GM13977 (cell line): ENCODE results near the gene ERMP1.

ENCODE experiments used
- DNase-seq: peaks from one replicate; pipeline ENCODE4 v3.0.0; 2012; ENCODE audit warnings: low spot score
- CTCF ChIP-seq: IDR thresholded peaks from 2 replicates; pipeline ENCODE4 v1.5.1; 2012; ENCODE audit warnings: mild to moderate bottlenecking, control low read depth; ENCODE audit not compliant: insufficient read depth; ENCODE audit errors: extremely low read depth, missing control alignments
- in situ Hi-C: fragments of 300-500 bp; cut with MboI; formaldehyde crosslinking; loops from one replicate; pipeline ENCODE4 v1.12.0; 2022; ENCODE audit warnings: low sequenced_read_pairs, low pct_unique_long_range_greater_than_20kb, mixed read lengths, inconsistent platforms; ENCODE audit not compliant: unreplicated experiment

Gene ERMP1

DNA sequence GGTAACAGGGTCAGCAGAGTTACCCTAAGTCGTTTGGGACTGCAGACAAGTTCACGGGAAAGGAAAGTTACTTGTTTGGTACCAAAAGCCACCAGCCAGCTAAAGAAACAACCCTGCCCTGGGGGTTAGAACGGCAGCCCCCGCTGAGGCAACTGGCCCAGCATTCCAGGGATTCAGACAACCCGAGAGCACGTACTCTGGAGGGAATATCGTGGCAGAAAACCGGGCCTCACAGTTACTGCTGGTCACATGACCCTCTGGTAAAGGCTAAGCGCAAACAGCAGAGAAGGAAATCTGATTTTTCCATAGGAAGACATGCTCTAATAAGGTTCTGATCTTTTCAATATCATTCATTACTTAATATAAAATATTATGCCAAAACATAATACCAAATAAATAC is 35.3 kb upstream of the ERMP1 start:
- in situ Hi-C loops: no loop called here
- no peak for DNase-seq
- TF ChIP-seq CTCF: no peak

DNA sequence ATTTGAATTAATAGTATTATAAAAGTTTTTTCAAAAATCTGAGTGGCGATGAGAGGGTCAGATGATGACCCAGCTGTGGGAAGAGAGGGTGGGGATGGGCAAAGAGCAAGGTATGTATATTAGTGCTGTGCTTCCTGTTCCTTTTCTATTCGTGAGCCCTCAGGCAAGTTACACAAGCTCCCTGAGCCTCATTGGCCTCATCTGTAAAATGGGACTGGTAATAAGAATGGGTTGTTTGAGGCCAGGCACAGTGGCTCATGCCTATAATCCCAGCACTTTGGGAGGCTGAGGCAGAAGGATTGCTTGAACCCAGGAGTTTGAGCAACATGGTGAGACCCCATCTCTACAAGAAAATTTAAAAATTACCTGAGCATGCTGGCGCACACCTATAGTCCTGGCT is 33.8 kb upstream of the ERMP1 start:
- TF ChIP-seq CTCF: no peak
- DNase-seq: no peak
- in situ Hi-C loops: no loop called here

DNA sequence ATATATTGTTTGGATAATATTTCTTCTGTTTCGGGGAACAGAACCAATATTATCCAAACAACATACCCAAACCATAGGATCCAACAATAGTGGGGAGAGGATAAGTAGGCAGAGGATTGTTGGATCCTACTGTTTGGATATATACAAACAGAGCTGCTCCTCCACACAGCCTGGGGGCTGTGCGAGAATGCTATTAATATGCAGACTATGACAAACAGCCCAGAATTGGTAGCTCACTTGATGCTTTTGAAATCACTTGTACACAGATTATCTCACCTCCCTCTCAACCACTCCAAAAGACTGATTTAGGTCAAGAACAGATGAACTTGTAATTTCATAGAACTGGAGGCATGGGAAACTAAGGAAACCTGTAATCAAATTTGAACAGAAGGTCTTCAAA is 33.4 kb upstream of the ERMP1 start:
- TF ChIP-seq CTCF: no peak
- in situ Hi-C loops: no loop called here
- DNase-seq: no peak

DNA sequence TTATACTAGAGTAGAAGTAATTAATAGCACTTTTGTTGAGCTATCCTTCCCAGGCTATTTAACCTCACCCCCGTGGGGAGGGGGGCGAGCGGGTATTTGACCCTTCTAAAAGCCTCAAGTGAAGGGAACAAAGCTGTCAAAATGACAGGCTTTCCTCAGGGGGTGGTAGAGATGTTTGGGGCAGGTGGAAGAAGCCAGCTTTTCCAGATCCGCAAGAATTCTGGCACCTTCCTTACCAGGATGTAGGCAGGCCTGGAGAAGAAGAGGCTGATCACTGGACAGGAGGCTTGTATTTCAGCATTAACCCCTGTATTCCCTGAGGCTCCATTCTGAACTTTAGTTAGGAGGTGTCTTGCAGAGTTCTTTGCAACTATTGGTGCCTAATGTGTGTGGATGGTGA is 31.5 kb upstream of the ERMP1 start:
- no peak for TF ChIP-seq CTCF

GRCh38 chr9:5863092-5863746 is 30.3 kb upstream of the ERMP1 start:
- in situ Hi-C loops: no loop called here
- no peak for DNase-seq
- TF ChIP-seq CTCF: no peak

More for the DNA sequence above, 31.5 kb upstream of the ERMP1 start:
- DNase-seq: no peak
- in situ Hi-C loops: no loop called here

DNA sequence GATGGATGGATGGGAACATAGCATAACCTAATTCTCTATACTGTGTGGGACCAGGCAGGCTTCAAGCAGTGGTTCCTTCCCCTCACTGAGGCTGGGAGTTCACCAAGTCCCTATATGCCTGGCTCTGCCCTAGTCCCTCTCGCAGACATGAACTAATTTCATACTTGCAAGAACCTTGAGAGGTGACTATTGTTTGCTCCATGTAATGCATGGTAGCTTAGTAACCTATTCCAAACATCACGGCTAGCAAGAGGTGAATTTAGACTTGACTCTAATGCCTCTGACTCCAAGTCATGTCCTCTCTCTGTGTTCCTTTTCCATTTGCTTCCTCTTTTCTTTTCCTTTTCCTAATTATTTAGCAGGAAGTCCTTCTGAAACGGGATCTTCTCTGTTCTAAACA is 25.9 kb upstream of the ERMP1 start:
- in situ Hi-C loops: no loop called here
- no peak for TF ChIP-seq CTCF
- no peak for DNase-seq
